Thoracic aorta (tissue), 2 donors: ENCODE measurements around the gene RAP1GAP2. TPM values are rescaled to one million over a fixed set of nuclear protein-coding genes. Genes with fewer than 3 reads are reported as not detected.

Source experiments
- ATAC-seq: fragments of 150-250 bp; one replicate; pipeline ENCODE4 v1.8.0; 2017; ENCODE audit warnings: low read depth; ENCODE audit not compliant: insufficient number of reproducible peaks, low FRiP score
- DNase-seq: peaks from one replicate; pipeline ENCODE4 v3.0.0-alpha.2; 2020; ENCODE audit warnings: low spot score
- H3K27ac ChIP-seq, 2 donors: fragments of 200-600 bp; sonication (generic); 1 replicate in 1 of 2; 2 replicates in 1 of 2; pipeline ENCODE4 v1.5.1; 2016; ENCODE audit warnings: mild to moderate bottlenecking in 2 of 2, moderate library complexity in 2 of 2
- H3K27me3 ChIP-seq: fragments of 200-600 bp; sonication (generic); replicated peaks from 2 replicates; pipeline ENCODE4 v1.6.0; 2016; ENCODE audit warnings: mild to moderate bottlenecking; ENCODE audit not compliant: insufficient read depth
- H3K36me3 ChIP-seq: fragments of 200-600 bp; sonication (generic); one replicate; pipeline ENCODE4 v1.5.1; 2016
- H3K4me1 ChIP-seq, 2 donors: fragments of 200-600 bp; sonication (generic); 1 replicate in 1 of 2; 2 replicates in 1 of 2; pipeline versions ENCODE4 v1.5.1 to v1.6.0; 2016; ENCODE audit warnings: low read depth in 2 of 2, mild to moderate bottlenecking in 1 of 2; ENCODE audit not compliant: control insufficient read depth in 1 of 2
- H3K4me3 ChIP-seq: fragments of 200-600 bp; sonication (generic); 2 replicates; pipeline ENCODE4 v1.5.1; 2016; ENCODE audit warnings: mild to moderate bottlenecking
- H3K9me3 ChIP-seq: fragments of 200-600 bp; sonication (generic); 2 replicates; pipeline ENCODE4 v1.5.1; 2016
- total RNA-seq, 2 donors: library from RNA; depleted of rRNA; stranded (reverse); fragments of >200 nt; gene quantifications; one replicate each; pipeline versions ENCODE4 v1.1.0 to v1.2.3, GENCODE V29; 2016
- TF ChIP-seq, protein P1 (sequence below): fragments of 200-600 bp; sonication (generic); IDR thresholded peaks from one replicate; pipeline ENCODE4 v1.5.1; 2019; ENCODE audit warnings: antibody characterized with exemption

RAP1GAP2 gene
- total RNA-seq, 2 donors from 2014 or later: 10.0 to 12.4 TPM

DNA sequence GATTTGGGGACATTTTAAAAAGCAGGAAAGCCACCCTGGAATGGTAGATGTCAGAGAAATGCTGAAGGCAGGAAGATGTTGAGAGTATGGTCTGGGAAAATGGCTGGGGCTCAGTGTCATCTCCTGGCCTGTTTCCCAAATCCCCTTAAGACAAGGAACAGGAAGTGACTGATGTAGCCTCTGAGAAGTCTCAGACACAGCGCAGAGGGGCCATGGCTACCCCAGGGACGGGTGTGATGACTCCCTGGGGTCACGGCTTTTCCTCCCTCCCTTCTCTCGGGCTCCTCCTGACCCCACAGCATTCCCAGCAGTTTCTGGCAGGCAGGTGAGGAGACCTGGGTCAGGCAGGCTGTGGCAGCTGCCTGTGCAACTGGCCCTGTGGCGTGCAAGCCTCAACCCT is 45.4 kb downstream of the RAP1GAP2 start:
- Histone ChIP-seq H3K27me3 (no peaks in the 10 kb centered on the region), H3K36me3 (no peaks in the 10 kb centered on the region), H3K27ac (no peak overlapping the region), H3K4me1 (no peaks in the 10 kb centered on the region), H3K9me3 (no peaks in the 10 kb centered on the region), H3K4me3 (no peak overlapping the region)
- ATAC-seq (no peak), DNase-seq (no peak)
- TF ChIP-seq, protein P1, sequence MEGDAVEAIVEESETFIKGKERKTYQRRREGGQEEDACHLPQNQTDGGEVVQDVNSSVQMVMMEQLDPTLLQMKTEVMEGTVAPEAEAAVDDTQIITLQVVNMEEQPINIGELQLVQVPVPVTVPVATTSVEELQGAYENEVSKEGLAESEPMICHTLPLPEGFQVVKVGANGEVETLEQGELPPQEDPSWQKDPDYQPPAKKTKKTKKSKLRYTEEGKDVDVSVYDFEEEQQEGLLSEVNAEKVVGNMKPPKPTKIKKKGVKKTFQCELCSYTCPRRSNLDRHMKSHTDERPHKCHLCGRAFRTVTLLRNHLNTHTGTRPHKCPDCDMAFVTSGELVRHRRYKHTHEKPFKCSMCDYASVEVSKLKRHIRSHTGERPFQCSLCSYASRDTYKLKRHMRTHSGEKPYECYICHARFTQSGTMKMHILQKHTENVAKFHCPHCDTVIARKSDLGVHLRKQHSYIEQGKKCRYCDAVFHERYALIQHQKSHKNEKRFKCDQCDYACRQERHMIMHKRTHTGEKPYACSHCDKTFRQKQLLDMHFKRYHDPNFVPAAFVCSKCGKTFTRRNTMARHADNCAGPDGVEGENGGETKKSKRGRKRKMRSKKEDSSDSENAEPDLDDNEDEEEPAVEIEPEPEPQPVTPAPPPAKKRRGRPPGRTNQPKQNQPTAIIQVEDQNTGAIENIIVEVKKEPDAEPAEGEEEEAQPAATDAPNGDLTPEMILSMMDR: no peak

GRCh38 chr17:2842464-2842863 is 46.2 kb downstream of the RAP1GAP2 start:
- DNase-seq (no peak), ATAC-seq (no peak)
- Histone ChIP-seq H3K9me3 (no peaks in the 10 kb centered on the region), H3K27me3 (no peaks in the 10 kb centered on the region), H3K4me1 (no peaks in the 10 kb centered on the region), H3K27ac (no peak overlapping the region), H3K36me3 (no peaks in the 10 kb centered on the region), H3K4me3 (no peak overlapping the region)
- TF ChIP-seq, protein P1: no peak

DNA sequence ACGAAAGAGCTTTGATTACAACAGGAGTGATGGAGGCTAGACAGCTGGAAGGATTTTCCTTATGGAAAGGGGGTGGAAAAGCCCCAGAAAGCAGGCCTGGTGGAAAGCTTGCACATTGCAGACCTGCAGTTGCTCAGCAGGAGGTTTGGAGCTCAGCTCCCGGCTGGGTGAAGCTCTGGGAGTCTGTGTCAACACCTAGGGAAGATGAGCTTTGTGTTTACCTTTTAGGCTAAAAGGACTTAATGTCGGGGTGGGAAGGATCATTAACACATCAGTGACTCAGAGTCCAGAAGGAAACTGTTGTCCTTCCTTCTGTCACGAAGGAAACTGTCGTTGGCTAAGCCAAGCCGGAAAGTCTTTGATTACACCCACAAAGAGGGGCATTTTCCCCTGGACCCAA is 48.2 kb downstream of the RAP1GAP2 start:
- Histone ChIP-seq H3K36me3 (no peaks in the 10 kb centered on the region), H3K4me1 (no peaks in the 10 kb centered on the region), H3K9me3 (no peaks in the 10 kb centered on the region), H3K27ac (no peak overlapping the region), H3K27me3 (no peaks in the 10 kb centered on the region), H3K4me3 (no peak overlapping the region)
- ATAC-seq (no peak), DNase-seq (no peak)
- TF ChIP-seq, protein P1: no peak

- H3K27ac ChIP-seq: no peak overlapping the region
- H3K9me3 ChIP-seq: no peaks in the 10 kb centered on the region
- H3K36me3 ChIP-seq: no peaks in the 10 kb centered on the region
- DNase-seq (no peak), ATAC-seq (no peak)
- no peaks in the 10 kb centered on the region for H3K27me3 ChIP-seq
- TF ChIP-seq, protein P1: no peak
- no peak overlapping the region for H3K4me3 ChIP-seq
- peaks cover 0 to 3% of the 10 kb centered on the region in 2 donors for H3K4me1 ChIP-seq
Measured at GRCh38 chr17:2847381-2848333, 51.4 kb downstream of the RAP1GAP2 start.

GRCh38 chr17:2849327-2849670 is 53.1 kb downstream of the RAP1GAP2 start:
- H3K9me3 ChIP-seq: no peaks in the 10 kb centered on the region
- TF ChIP-seq, protein P1: no peak
- H3K4me1 ChIP-seq: peaks cover 0 to 11% of the 10 kb centered on the region in 2 donors
- H3K4me3 ChIP-seq: no peak overlapping the region
- H3K36me3 ChIP-seq: no peaks in the 10 kb centered on the region
- H3K27me3 ChIP-seq: no peaks in the 10 kb centered on the region
- ATAC-seq (no peak), DNase-seq (no peak)
- no peak overlapping the region for H3K27ac ChIP-seq
